ACHN (cell line): ENCODE results near the gene GPR173.

Source experiments
- DNase-seq: peaks from one replicate; pipeline ENCODE4 v3.0.0-alpha.2; 2015
- in situ Hi-C: cut with HindIII; loops from 2 replicates; pipeline ENCODE4 v1.10.0; 2017; ENCODE audit warnings: low sequenced_read_pairs, low pct_ligation_motif_present, low pct_unique_long_range_greater_than_20kb

Gene GPR173

GRCh38 chrX:53048169-53049126, at the start of gene GPR173:
Gene GPR173, plus strand, starts transcription at chrX:53048789. Its CDS starts 27,833 bp downstream, at chrX:53076622.
- in situ Hi-C loops, result no loop called here
- peak; percentile 53 for DNase-seq

- in situ Hi-C loops, result no loop called here
- no peak for DNase-seq
Measured at GRCh38 chrX:53000447-53001135, 48.0 kb upstream of the GPR173 start.

GRCh38 chrX:53001958-53002357, 46.6 kb upstream of the GPR173 start:
- DNase-seq, result no peak
- in situ Hi-C loops, result no loop called here

GRCh38 chrX:53003111-53003510, 45.5 kb upstream of the GPR173 start:
- no peak for DNase-seq
- in situ Hi-C loops, result no loop called here

- in situ Hi-C loops, result no loop called here
- no peak for DNase-seq
Measured at GRCh38 chrX:53004038-53004437, 44.6 kb upstream of the GPR173 start.

- DNase-seq, result no peak
- in situ Hi-C loops, result no loop called here
Measured at GRCh38 chrX:53004811-53005210, 43.8 kb upstream of the GPR173 start.

GRCh38 chrX:53005327-53005726, 43.3 kb upstream of the GPR173 start:
- DNase-seq, result no peak

GRCh38 chrX:53009032-53009431, 39.6 kb upstream of the GPR173 start:
- no peak for DNase-seq

More at GRCh38 chrX:53005327-53005726, 43.3 kb upstream of the GPR173 start:
- in situ Hi-C loops, result no loop called here

GRCh38 chrX:53013291-53013690, 35.3 kb upstream of the GPR173 start:
- in situ Hi-C loops, result no loop called here
- no peak for DNase-seq

More at GRCh38 chrX:53009032-53009431, 39.6 kb upstream of the GPR173 start:
- in situ Hi-C loops, result no loop called here

GRCh38 chrX:53018627-53019026, 30.0 kb upstream of the GPR173 start:
- no peak for DNase-seq
- in situ Hi-C loops, result no loop called here

- in situ Hi-C loops, result no loop called here
- DNase-seq, result no peak
Measured at GRCh38 chrX:53022381-53022780, 26.2 kb upstream of the GPR173 start.

- in situ Hi-C loops, result no loop called here
- no peak for DNase-seq
Measured at GRCh38 chrX:53028678-53029077, 19.9 kb upstream of the GPR173 start.

- in situ Hi-C loops, result no loop called here
- no peak for DNase-seq
Measured at GRCh38 chrX:53031380-53031779, 17.2 kb upstream of the GPR173 start.

GRCh38 chrX:53036149-53036548, 12.4 kb upstream of the GPR173 start:
- DNase-seq, result no peak
- in situ Hi-C loops, result no loop called here

GRCh38 chrX:53039236-53039635, 9.4 kb upstream of the GPR173 start:
- in situ Hi-C loops, result no loop called here
- DNase-seq, result no peak

- in situ Hi-C loops, result no loop called here
- no peak for DNase-seq
Measured at GRCh38 chrX:53044995-53045394, 3.6 kb upstream of the GPR173 start.

GRCh38 chrX:53047228-53047627, 1.4 kb upstream of the GPR173 start:
- in situ Hi-C loops, result no loop called here
- DNase-seq, result peak; percentile 16

GRCh38 chrX:53049127-53049517, 533 bp downstream of the GPR173 start:
- in situ Hi-C loops, result no loop called here

GRCh38 chrX:53050841-53051240, 2.3 kb downstream of the GPR173 start:
- in situ Hi-C loops, result no loop called here

More at GRCh38 chrX:53049127-53049517, 533 bp downstream of the GPR173 start:
- DNase-seq, result no peak

More at GRCh38 chrX:53050841-53051240, 2.3 kb downstream of the GPR173 start:
- no peak for DNase-seq
